ENCODE results near the gene GIPR. TPM values are rescaled to one million over a fixed set of nuclear protein-coding genes. Genes with fewer than 3 reads are reported as not detected.

Gene GIPR
- polyA plus RNA-seq, 1 donor from 2014 or later, result 6.4 TPM

DNA sequence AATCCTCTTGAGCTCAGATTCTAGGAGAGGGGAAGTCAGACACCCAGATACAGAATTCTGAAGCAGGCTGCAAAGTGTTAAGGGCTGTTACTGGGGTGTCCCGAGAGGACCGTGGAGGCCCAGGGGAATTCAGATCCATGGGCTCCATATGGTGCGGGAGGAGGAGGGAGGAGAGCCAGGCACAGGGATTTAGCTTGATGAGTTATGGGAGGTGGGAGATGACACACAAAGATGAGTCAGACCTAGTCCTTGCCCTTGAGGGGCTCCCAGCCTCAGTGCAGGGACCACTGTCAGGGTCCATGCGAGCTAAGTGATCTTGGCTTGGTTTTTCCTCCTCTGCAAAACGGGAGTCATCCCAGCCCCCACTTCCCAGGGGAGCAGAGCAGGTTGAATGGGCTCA lies 14.4 kb upstream of the GIPR start:
- no peaks in the 10 kb centered on the region for H3K9me2 ChIP-seq (ENCODE audit: insufficient read depth, low read length)
- no peaks in the 10 kb centered on the region for H3K36me3 ChIP-seq (ENCODE audit: insufficient read depth, low read length)
- no peak overlapping the region for H3K27ac ChIP-seq (ENCODE audit: low read length)
- no peak overlapping the region for H3K4me3 ChIP-seq (ENCODE audit: low read length)
- H2AFZ ChIP-seq (ENCODE audit: low read depth, low read length), result no peak overlapping the region
- no peak overlapping the region for H3K4me2 ChIP-seq (ENCODE audit: low read length)
- no peaks in the 10 kb centered on the region for H3K79me2 ChIP-seq (replicated peaks; ENCODE audit: insufficient read depth, low read length)
- H3K27me3 ChIP-seq (ENCODE audit: insufficient read depth, low read depth, low read length), result no peaks in the 10 kb centered on the region
- TF ChIP-seq MXI1 (conservative IDR thresholded peaks at IDR 0.05; ENCODE audit: poor library complexity, severe bottlenecking) (no peak), RAD21 (conservative IDR thresholded peaks at IDR 0.05) (no peak), POLR2AphosphoS5 (IDR thresholded peaks at IDR 0.05) (no peak), TAF1 (IDR thresholded peaks at IDR 0.05; ENCODE audit: low read depth) (no peak)
- TF ChIP-seq, protein P1, sequence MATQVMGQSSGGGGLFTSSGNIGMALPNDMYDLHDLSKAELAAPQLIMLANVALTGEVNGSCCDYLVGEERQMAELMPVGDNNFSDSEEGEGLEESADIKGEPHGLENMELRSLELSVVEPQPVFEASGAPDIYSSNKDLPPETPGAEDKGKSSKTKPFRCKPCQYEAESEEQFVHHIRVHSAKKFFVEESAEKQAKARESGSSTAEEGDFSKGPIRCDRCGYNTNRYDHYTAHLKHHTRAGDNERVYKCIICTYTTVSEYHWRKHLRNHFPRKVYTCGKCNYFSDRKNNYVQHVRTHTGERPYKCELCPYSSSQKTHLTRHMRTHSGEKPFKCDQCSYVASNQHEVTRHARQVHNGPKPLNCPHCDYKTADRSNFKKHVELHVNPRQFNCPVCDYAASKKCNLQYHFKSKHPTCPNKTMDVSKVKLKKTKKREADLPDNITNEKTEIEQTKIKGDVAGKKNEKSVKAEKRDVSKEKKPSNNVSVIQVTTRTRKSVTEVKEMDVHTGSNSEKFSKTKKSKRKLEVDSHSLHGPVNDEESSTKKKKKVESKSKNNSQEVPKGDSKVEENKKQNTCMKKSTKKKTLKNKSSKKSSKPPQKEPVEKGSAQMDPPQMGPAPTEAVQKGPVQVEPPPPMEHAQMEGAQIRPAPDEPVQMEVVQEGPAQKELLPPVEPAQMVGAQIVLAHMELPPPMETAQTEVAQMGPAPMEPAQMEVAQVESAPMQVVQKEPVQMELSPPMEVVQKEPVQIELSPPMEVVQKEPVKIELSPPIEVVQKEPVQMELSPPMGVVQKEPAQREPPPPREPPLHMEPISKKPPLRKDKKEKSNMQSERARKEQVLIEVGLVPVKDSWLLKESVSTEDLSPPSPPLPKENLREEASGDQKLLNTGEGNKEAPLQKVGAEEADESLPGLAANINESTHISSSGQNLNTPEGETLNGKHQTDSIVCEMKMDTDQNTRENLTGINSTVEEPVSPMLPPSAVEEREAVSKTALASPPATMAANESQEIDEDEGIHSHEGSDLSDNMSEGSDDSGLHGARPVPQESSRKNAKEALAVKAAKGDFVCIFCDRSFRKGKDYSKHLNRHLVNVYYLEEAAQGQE (IDR thresholded peaks at IDR 0.05; ENCODE audit: borderline replicate concordance), result no peak
- TF ChIP-seq, protein P2, sequence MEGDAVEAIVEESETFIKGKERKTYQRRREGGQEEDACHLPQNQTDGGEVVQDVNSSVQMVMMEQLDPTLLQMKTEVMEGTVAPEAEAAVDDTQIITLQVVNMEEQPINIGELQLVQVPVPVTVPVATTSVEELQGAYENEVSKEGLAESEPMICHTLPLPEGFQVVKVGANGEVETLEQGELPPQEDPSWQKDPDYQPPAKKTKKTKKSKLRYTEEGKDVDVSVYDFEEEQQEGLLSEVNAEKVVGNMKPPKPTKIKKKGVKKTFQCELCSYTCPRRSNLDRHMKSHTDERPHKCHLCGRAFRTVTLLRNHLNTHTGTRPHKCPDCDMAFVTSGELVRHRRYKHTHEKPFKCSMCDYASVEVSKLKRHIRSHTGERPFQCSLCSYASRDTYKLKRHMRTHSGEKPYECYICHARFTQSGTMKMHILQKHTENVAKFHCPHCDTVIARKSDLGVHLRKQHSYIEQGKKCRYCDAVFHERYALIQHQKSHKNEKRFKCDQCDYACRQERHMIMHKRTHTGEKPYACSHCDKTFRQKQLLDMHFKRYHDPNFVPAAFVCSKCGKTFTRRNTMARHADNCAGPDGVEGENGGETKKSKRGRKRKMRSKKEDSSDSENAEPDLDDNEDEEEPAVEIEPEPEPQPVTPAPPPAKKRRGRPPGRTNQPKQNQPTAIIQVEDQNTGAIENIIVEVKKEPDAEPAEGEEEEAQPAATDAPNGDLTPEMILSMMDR (IDR thresholded peaks at IDR 0.05; ENCODE audit: poor library complexity, severe bottlenecking), result no peak
- H4K20me1 ChIP-seq (ENCODE audit: insufficient read depth), result no peaks in the 10 kb centered on the region
- H3F3A ChIP-seq (ENCODE audit: insufficient read depth, low read length, poor library complexity, severe bottlenecking), result no peaks in the 10 kb centered on the region
- H3K9ac ChIP-seq (ENCODE audit: low read length), result no peak overlapping the region
- H3K9me3 ChIP-seq (ENCODE audit: low read length), result no peaks in the 10 kb centered on the region

DNA sequence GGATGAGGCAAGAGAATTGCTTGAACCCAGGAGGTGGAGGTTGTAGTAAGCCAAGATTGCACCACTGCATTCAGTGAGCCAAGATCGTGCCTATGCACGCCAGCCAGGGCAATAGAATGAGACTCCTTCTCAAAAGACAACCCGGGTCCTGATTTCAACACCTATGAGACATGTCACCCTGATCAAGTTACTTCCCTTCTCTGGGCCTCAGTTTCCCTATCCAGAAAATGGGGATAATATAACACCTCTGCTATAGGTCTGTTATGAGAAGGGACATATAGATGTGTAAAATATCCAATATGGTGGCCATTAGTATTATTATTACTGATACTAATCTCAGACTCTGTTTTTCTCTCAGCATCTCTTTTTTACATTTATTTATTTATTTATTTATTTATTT lies 12.9 kb upstream of the GIPR start:
- TF ChIP-seq TAF1 (IDR thresholded peaks at IDR 0.05; ENCODE audit: low read depth), result no peak
- no peak for TF ChIP-seq EP300 (conservative IDR thresholded peaks at IDR 0.05; ENCODE audit: poor library complexity, severe bottlenecking)
- TF ChIP-seq RAD21 (conservative IDR thresholded peaks at IDR 0.05), result no peak
- TF ChIP-seq, protein P1 (IDR thresholded peaks at IDR 0.05; ENCODE audit: borderline replicate concordance), result no peak
- no peak for TF ChIP-seq MXI1 (conservative IDR thresholded peaks at IDR 0.05; ENCODE audit: poor library complexity, severe bottlenecking)
- no peak for TF ChIP-seq SMC3 (conservative IDR thresholded peaks at IDR 0.05; ENCODE audit: poor library complexity)
- no peak for TF ChIP-seq EZH2 (IDR thresholded peaks at IDR 0.05; ENCODE audit: borderline replicate concordance, insufficient read depth, low read length, poor library complexity, severe bottlenecking)
- TF ChIP-seq POLR2AphosphoS5 (IDR thresholded peaks at IDR 0.05), result no peak
- TF ChIP-seq, protein P2 (IDR thresholded peaks at IDR 0.05; ENCODE audit: poor library complexity, severe bottlenecking), result no peak
- no peaks in the 10 kb centered on the region for H3K9me2 ChIP-seq (ENCODE audit: insufficient read depth, low read length)
- no peak overlapping the region for H3K4me2 ChIP-seq (ENCODE audit: low read length)
- no peaks in the 10 kb centered on the region for H3K9me3 ChIP-seq (ENCODE audit: low read length)
- H3K27ac ChIP-seq (ENCODE audit: low read length), result no peak overlapping the region
- H3F3A ChIP-seq (ENCODE audit: insufficient read depth, low read length, poor library complexity, severe bottlenecking), result no peaks in the 10 kb centered on the region
- no peak overlapping the region for H2AFZ ChIP-seq (ENCODE audit: low read depth, low read length)
- H3K4me3 ChIP-seq (ENCODE audit: low read length), result no peak overlapping the region
- H3K36me3 ChIP-seq (ENCODE audit: insufficient read depth, low read length), result no peaks in the 10 kb centered on the region
- no peaks in the 10 kb centered on the region for H3K27me3 ChIP-seq (ENCODE audit: insufficient read depth, low read depth, low read length)
- H4K20me1 ChIP-seq (ENCODE audit: insufficient read depth), result no peaks in the 10 kb centered on the region
- H3K79me2 ChIP-seq (replicated peaks; ENCODE audit: insufficient read depth, low read length), result no peaks in the 10 kb centered on the region
- no peak overlapping the region for H3K9ac ChIP-seq (ENCODE audit: low read length)
